Measurements from ENCODE around the gene ADAMTSL5. TPM values are rescaled to one million over a fixed set of nuclear protein-coding genes. Genes with fewer than 3 reads are reported as not detected.
A peak's percentile ranks its signal among the peaks of the same experiment; 100 is the strongest.

Gene ADAMTSL5
- total RNA-seq, 1 experiment from 2014 or later, result 20.6 TPM

- CTCF ChIA-PET, result no interaction called here
Measured at GRCh38 chr19:1560286-1560882, 47.6 kb upstream of the ADAMTSL5 start.

DNA sequence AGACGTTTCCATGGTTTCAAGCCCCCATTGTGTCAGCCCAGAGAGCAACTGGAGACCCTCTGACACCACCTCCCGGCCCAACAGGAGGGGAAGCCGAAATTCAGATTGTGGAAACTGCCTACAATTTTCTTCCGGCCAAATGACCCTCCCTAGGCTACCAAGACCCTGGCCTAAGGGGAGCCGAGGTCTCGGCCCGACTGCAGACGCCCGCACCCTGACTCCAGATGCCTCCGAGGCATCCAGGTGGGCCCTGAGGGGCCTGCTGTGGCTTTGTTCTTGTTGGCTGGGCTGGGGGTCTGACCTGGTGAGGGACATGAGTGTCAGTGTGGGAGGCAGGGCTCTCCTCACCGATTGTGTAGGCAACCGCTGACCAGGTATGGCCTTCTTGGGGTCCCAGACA is 45.7 kb upstream of the ADAMTSL5 start:
- H3K4me1 ChIP-seq (ENCODE audit: control insufficient read depth, insufficient read depth, low read length), result no peaks in the 10 kb centered on the region
- H3K27me3 ChIP-seq (ENCODE audit: control insufficient read depth, insufficient read depth, low read length), result no peaks in the 10 kb centered on the region
- in situ Hi-C loops (cut with HindIII; ENCODE audit: low pct_unique_long_range_greater_than_20kb, low sequenced_read_pairs) (no loop called here), intact Hi-C loops (cut with micrococcal nuclease; ENCODE audit: unreplicated experiment) (no loop called here)
- H3K27ac ChIP-seq (ENCODE audit: low read length), result no peak overlapping the region
- ATAC-seq, result no peak
- ChIA-PET CTCF (no interaction called here), POLR2A (no interaction called here)
- no peak overlapping the region for H3K4me3 ChIP-seq (ENCODE audit: low read depth in 2 of 2, low read length in 2 of 2)
- H3K36me3 ChIP-seq (ENCODE audit: control insufficient read depth, insufficient read depth, low read length), result no peaks in the 10 kb centered on the region
- H3K9me3 ChIP-seq (ENCODE audit: control insufficient read depth, insufficient read depth, low read depth, low read length), result no peaks in the 10 kb centered on the region
- TF ChIP-seq CTCF (IDR thresholded peaks at IDR 0.05) (no peak), SIN3A (IDR thresholded peaks at IDR 0.05; ENCODE audit: borderline replicate concordance, insufficient read depth, low read depth, low read length) (no peak), POLR2AphosphoS5 (IDR thresholded peaks at IDR 0.05; ENCODE audit: low read depth, low read length) (no peak), TCF7L2 (IDR thresholded peaks at IDR 0.05; ENCODE audit: low read depth, low read length) (no peak), REST (IDR thresholded peaks at IDR 0.05; ENCODE audit: insufficient read depth in 1 of 2, low read depth in 2 of 2, low read length in 1 of 2) (no peak)
- BruUV-seq (replicated peaks), result TSS peak; percentile 74
- no peak for DNase-seq (ENCODE audit: low read depth, low spot score)

More at GRCh38 chr19:1560286-1560882, 47.6 kb upstream of the ADAMTSL5 start:
- Histone ChIP-seq H3K27me3 (ENCODE audit: control insufficient read depth, insufficient read depth, low read length) (no peaks in the 10 kb centered on the region), H3K27ac (ENCODE audit: low read length) (no peak overlapping the region), H3K4me3 (ENCODE audit: low read depth in 2 of 2, low read length in 2 of 2) (no peak overlapping the region), H3K9me3 (ENCODE audit: control insufficient read depth, insufficient read depth, low read depth, low read length) (no peaks in the 10 kb centered on the region), H3K36me3 (ENCODE audit: control insufficient read depth, insufficient read depth, low read length) (no peaks in the 10 kb centered on the region), H3K4me1 (ENCODE audit: control insufficient read depth, insufficient read depth, low read length) (no peaks in the 10 kb centered on the region)
- POLR2A ChIA-PET, result no interaction called here
- no peak for TF ChIP-seq REST (IDR thresholded peaks at IDR 0.05; ENCODE audit: insufficient read depth in 1 of 2, low read depth in 2 of 2, low read length in 1 of 2)
- TF ChIP-seq TCF7L2 (IDR thresholded peaks at IDR 0.05; ENCODE audit: low read depth, low read length), result no peak
- no peak for TF ChIP-seq POLR2AphosphoS5 (IDR thresholded peaks at IDR 0.05; ENCODE audit: low read depth, low read length)
- no peak for TF ChIP-seq CTCF (IDR thresholded peaks at IDR 0.05)
- no peak for TF ChIP-seq SIN3A (IDR thresholded peaks at IDR 0.05; ENCODE audit: borderline replicate concordance, insufficient read depth, low read depth, low read length)
- BruUV-seq (replicated peaks), result no TSS peak
- ATAC-seq (no peak), DNase-seq (ENCODE audit: low read depth, low spot score) (no peak)
- in situ Hi-C loops (cut with HindIII; ENCODE audit: low pct_unique_long_range_greater_than_20kb, low sequenced_read_pairs) (no loop called here), intact Hi-C loops (cut with micrococcal nuclease; ENCODE audit: unreplicated experiment) (no loop called here)

Data from Panc1 (cell line).